ENCODE results near the gene LRP5. TPM values are rescaled to one million over a fixed set of nuclear protein-coding genes. Genes with fewer than 3 reads are reported as not detected.

LRP5 gene
- polyA plus RNA-seq, 3 donors = 0.23 to 0.29 TPM; not detected in 1

- Mint-ChIP-seq H3K4me1 (peaks cover 36% of the 10 kb centered on the region), H3K36me3 (peaks cover 5 to 18% of the 10 kb centered on the region in 2 donors), H3K4me3 (peak overlapping the region; percentile 70 to 85), H3K9me3 (peaks cover 0 to 16% (median 5%) of the 10 kb centered on the region in 7 donors), H3K27ac (no peak overlapping the region), H3K27me3 (ENCODE audit: low read depth in 3 of 3) (peaks cover 49 to 56% (median 51%) of the 10 kb centered on the region in 3 donors)
- peak overlapping the region; percentile 45 for H3K4me2 ChIP-seq (replicated peaks; ENCODE audit: extremely low read depth, low read length, poor library complexity, severe bottlenecking)
- H3K27me3 ChIP-seq (ENCODE audit: control insufficient read depth in 2 of 2, insufficient read depth in 2 of 2, low read length in 2 of 2) = peaks cover 19 to 40% of the 10 kb centered on the region in 2 donors
- peak overlapping the region in 1 of 3 experiments; percentile 58 for H3K4me3 ChIP-seq (replicated peaks in 1 of 3; ENCODE audit: low read depth in 2 of 3, low read length in 3 of 3)
- DNase-seq = no peak
- H3K9ac ChIP-seq (ENCODE audit: insufficient read depth, low read length, poor library complexity, severe bottlenecking) = no peak overlapping the region
- intact Hi-C loops (cut with micrococcal nuclease) = no loop called here
- no peak overlapping the region for H3K27ac ChIP-seq (ENCODE audit: low read depth in 1 of 2, low read length in 2 of 2)
- no peaks in the 10 kb centered on the region for H3K79me2 ChIP-seq (ENCODE audit: insufficient read depth, low read length)
- no peaks in the 10 kb centered on the region for H4K20me1 ChIP-seq (ENCODE audit: insufficient read depth, low read length)
- H3K36me3 ChIP-seq (replicated peaks in 1 of 2; ENCODE audit: control insufficient read depth in 1 of 2, insufficient read depth in 2 of 2, low read length in 2 of 2) = no peaks in the 10 kb centered on the region
- no peak overlapping the region for H2AFZ ChIP-seq (ENCODE audit: insufficient read depth, low read depth, low read length, poor library complexity, severe bottlenecking)
- H3K9me3 ChIP-seq (replicated peaks in 1 of 2; ENCODE audit: control insufficient read depth in 1 of 2, insufficient read depth in 1 of 2, low read length in 2 of 2) = no peaks in the 10 kb centered on the region
- H3K4me1 ChIP-seq (ENCODE audit: control insufficient read depth in 1 of 2, insufficient read depth in 2 of 2, low read length in 2 of 2) = peaks cover 15 to 19% of the 10 kb centered on the region in 2 donors
- no peak for TF ChIP-seq CTCF (IDR thresholded peaks at IDR 0.05)
- 50% methylated on average over 17 of the region's 25 CpGs for WGBS (ENCODE audit: insufficient coverage)
Observed at GRCh38 chr11:68311160-68312116, 953 bp upstream of the LRP5 start.

DNA sequence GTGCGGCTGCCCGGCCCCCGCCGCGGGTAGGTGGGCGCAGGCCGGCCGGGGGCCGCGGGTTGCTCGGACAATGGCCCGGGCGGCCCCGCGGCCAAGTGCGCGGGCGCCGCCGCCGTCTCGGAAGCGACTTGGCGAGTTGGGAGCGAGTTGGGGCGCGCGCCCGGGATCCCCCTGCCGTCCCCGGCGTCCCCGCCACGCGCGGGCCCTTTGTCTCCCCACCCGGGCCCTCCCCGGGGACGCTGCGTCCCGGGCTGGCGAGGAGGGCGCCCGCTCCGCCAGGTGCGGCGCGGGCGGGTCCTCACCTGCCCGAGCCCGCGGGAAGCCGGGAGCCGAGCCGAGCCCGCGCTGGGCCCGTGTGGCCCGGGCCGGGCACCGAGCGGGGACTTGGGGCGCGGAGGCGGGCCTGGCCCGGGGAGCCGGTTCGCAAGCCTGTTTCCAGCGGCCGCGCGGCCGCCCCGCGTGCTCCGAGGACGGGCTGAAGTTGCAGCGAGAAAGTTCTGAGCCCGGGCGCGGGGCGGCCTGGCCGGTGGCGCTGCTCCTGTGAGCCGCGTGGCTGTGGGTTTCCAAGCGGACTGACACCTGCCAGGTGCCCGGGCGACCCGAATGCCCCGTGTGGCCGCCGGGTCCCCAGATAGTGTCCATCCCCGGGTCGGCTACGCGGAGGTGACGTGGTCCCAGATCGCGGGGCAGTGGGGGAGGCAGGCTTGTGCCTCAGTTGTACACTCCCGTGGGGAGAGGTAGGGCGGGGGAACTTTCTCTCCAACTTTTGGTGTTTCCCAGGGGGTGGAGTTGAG is 586 bp downstream of the LRP5 start:
- Mint-ChIP-seq H3K27ac (no peak overlapping the region), H3K27me3 (ENCODE audit: low read depth in 3 of 3) (peaks cover 49 to 66% (median 57%) of the 10 kb centered on the region in 3 donors), H3K4me1 (peaks cover 36% of the 10 kb centered on the region), H3K9me3 (peaks cover 0 to 16% (median 5%) of the 10 kb centered on the region in 7 donors), H3K36me3 (peaks cover 5 to 18% of the 10 kb centered on the region in 2 donors), H3K4me3 (peak overlapping the region; percentile 81 to 92)
- WGBS (ENCODE audit: insufficient coverage) = under 1% methylated on average over 102 of the region's 102 CpGs
- intact Hi-C loops (cut with micrococcal nuclease) = no loop called here
- H2AFZ ChIP-seq (ENCODE audit: insufficient read depth, low read depth, low read length, poor library complexity, severe bottlenecking) = peak overlapping the region; percentile 72
- peak overlapping the region; percentile 86 for H3K4me2 ChIP-seq (replicated peaks; ENCODE audit: extremely low read depth, low read length, poor library complexity, severe bottlenecking)
- no peaks in the 10 kb centered on the region for H3K36me3 ChIP-seq (replicated peaks in 1 of 2; ENCODE audit: control insufficient read depth in 1 of 2, insufficient read depth in 2 of 2, low read length in 2 of 2)
- peaks cover 15 to 19% of the 10 kb centered on the region in 2 donors for H3K4me1 ChIP-seq (ENCODE audit: control insufficient read depth in 1 of 2, insufficient read depth in 2 of 2, low read length in 2 of 2)
- no peaks in the 10 kb centered on the region for H3K79me2 ChIP-seq (ENCODE audit: insufficient read depth, low read length)
- no peak for DNase-seq
- peaks cover 19 to 40% of the 10 kb centered on the region in 2 donors for H3K27me3 ChIP-seq (ENCODE audit: control insufficient read depth in 2 of 2, insufficient read depth in 2 of 2, low read length in 2 of 2)
- H3K9ac ChIP-seq (ENCODE audit: insufficient read depth, low read length, poor library complexity, severe bottlenecking) = peak overlapping the region; percentile 51
- TF ChIP-seq CTCF (IDR thresholded peaks at IDR 0.05) = no peak
- H3K9me3 ChIP-seq (replicated peaks in 1 of 2; ENCODE audit: control insufficient read depth in 1 of 2, insufficient read depth in 1 of 2, low read length in 2 of 2) = no peaks in the 10 kb centered on the region
- peak overlapping the region; percentile 3 to 73 (median 26) for H3K4me3 ChIP-seq (replicated peaks in 1 of 3; ENCODE audit: low read depth in 2 of 3, low read length in 3 of 3)
- no peak overlapping the region for H3K27ac ChIP-seq (ENCODE audit: low read depth in 1 of 2, low read length in 2 of 2)
- H4K20me1 ChIP-seq (ENCODE audit: insufficient read depth, low read length) = no peaks in the 10 kb centered on the region

Data from CD14-positive monocyte (primary cell).